Cardiac muscle cell (in vitro differentiated cells and primary cell): Measurements from ENCODE around the gene TMEM59. TPM values are rescaled to one million over a fixed set of nuclear protein-coding genes. Genes with fewer than 3 reads are reported as not detected.
"Not testable (repeated sequence)": the region's sequence is repeated elsewhere in the genome, so short reads cannot be mapped to it uniquely, and the experiment has no call there.

Source experiments
- DNase-seq, 2 donors: peaks; one replicate each; pipeline versions ENCODE4 v3.0.0 to v3.0.0-alpha.2; 2010 to 2017; ENCODE audit warnings: low read depth in 1 of 2, low spot score in 1 of 2
- H3K27ac ChIP-seq: fragments of 200-600 bp; sonication (generic); 2 replicates; pipeline ENCODE4 v1.5.1; 2016
- H3K27me3 ChIP-seq: fragments of 200-600 bp; sonication (generic); 2 replicates; pipeline ENCODE4 v1.6.0; 2016; ENCODE audit warnings: control low read depth
- H3K36me3 ChIP-seq: fragments of 200-600 bp; sonication (generic); 2 replicates; pipeline ENCODE4 v1.5.1; 2016; ENCODE audit warnings: control low read depth
- H3K4me1 ChIP-seq: fragments of 200-600 bp; sonication (generic); 2 replicates; pipeline ENCODE4 v1.8.1; 2017; ENCODE audit warnings: low read depth, mild to moderate bottlenecking, mixed run types
- H3K4me3 ChIP-seq: fragments of 200-600 bp; sonication (generic); 2 replicates; pipeline ENCODE4 v1.5.1; 2016; ENCODE audit warnings: mild to moderate bottlenecking
- H3K9me3 ChIP-seq: fragments of 200-600 bp; sonication (generic); 2 replicates; pipeline ENCODE4 v1.5.1; 2017; ENCODE audit warnings: low read depth, mild to moderate bottlenecking, control low read depth
- CTCF ChIP-seq: IDR thresholded peaks from 2 replicates; pipeline ENCODE4 v1.5.1; 2012; ENCODE audit warnings: low read depth, mild to moderate bottlenecking, low read length
- polyA plus RNA-seq: library from polyadenylated mRNA; unstranded; fragments of >200 nt; fragmentation: Nextera tagmentation; extraction: Ambion mirVana; gene quantifications from 2 replicates; pipeline ENCODE4 v1.2.1, GENCODE V29; 2016
- total RNA-seq: library from RNA; depleted of rRNA; stranded (reverse); fragments of >200 nt; gene quantifications from 2 replicates; pipeline ENCODE4 v1.2.3, GENCODE V29; 2016

TMEM59 gene
- total and polyA plus RNA-seq, 2 experiments from 2014 or later, result 73.1 to 350 TPM

GRCh38 chr1:54051933-54052430 lies 1.0 kb downstream of the TMEM59 start:
- Histone ChIP-seq H3K27ac (peak overlapping the region; percentile 94), H3K27me3 (no peaks in the 10 kb centered on the region), H3K4me3 (peak overlapping the region; percentile 81), H3K36me3 (no peaks in the 10 kb centered on the region), H3K9me3 (no peaks in the 10 kb centered on the region), H3K4me1 (peaks cover 14% of the 10 kb centered on the region)
- TF ChIP-seq CTCF, result no peak
- peak in 1 of 2 donors; percentile 15 for DNase-seq

DNA sequence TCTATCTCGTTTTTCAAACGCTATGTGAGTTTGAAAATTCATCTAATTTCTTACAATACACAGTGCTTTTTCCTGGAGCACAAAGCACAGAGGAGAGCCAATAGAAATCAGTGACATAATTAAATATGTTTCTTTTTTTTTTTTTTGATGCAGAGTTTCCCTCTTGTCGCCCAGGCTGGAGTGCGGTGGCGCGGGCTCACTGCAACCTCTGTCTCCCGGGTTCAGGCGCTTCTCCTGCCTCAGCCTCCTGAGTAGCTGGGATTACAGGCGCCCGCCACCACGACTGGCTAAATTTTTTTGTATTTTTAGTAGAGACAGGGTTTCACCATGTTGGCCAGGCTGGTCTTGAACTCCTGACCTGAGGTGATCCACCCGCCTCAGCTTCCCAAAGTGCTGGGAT lies 2.6 kb downstream of the TMEM59 start:
- not testable (repeated sequence) for H3K27ac ChIP-seq, H3K9me3 ChIP-seq, DNase-seq, H3K36me3 ChIP-seq, H3K27me3 ChIP-seq, H3K4me3 ChIP-seq
- H3K4me1 ChIP-seq, result peaks cover 14% of the 10 kb centered on the region

DNA sequence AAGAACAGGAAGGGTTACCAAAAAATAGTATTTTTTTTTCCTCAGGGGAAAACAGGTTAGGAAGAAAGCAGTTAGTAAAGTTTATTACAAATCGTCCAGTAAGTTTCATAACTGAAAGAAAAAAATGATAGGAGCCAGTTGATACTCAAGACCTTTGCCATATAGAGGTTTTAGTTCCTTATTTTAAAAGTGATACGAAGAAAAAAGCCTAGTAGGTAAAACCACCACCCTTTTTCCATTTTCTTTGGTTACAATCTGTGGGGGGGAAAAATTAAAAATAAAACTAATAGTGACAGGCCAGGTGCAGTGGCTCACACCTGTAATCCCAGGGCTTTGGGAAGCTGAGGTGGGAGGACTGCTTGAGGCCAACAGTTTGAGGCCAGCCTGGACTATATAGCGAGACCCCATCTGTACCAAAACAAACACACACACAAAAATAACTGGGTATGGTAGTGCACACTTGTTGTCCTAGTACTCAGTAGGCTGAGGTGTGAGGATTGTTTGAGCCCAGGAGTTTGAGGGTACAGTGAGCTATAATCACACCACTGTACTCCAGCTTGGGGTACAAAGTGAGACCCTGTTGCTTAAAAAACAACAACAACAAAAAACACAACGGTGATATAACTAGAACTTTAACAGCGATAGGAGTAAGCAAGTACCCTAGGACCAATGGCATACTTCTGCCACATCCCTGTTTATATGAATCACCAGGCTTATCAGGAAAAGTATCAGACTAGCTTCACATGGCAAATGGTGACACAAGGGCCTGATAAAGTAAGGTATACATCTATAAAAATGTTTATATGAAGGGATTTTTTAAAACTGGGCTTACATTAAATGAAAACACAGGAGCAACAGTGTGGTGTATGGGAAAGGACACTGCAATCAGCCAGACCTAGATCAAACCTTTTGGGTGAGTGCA lies 5.4 kb downstream of the TMEM59 start:
- no peak for DNase-seq
- Histone ChIP-seq H3K9me3 (no peaks in the 10 kb centered on the region), H3K36me3 (peaks cover 7% of the 10 kb centered on the region), H3K4me1 (peaks cover 7% of the 10 kb centered on the region), H3K27ac (no peak overlapping the region), H3K27me3 (no peaks in the 10 kb centered on the region), H3K4me3 (no peak overlapping the region)
- no peak for TF ChIP-seq CTCF

- no peak for DNase-seq
- no peak for TF ChIP-seq CTCF
These were observed 6.2 kb downstream of the TMEM59 start for GRCh38 chr1:54046671-54047383.

GRCh38 chr1:54045496-54045895 lies 7.5 kb downstream of the TMEM59 start:
- Histone ChIP-seq H3K4me3 (no peak overlapping the region), H3K27ac (no peak overlapping the region), H3K9me3 (no peaks in the 10 kb centered on the region), H3K27me3 (no peaks in the 10 kb centered on the region), H3K36me3 (peaks cover 28% of the 10 kb centered on the region), H3K4me1 (no peaks in the 10 kb centered on the region)
- TF ChIP-seq CTCF, result no peak
- DNase-seq, result no peak

More at GRCh38 chr1:54046671-54047383, 6.2 kb downstream of the TMEM59 start:
- Histone ChIP-seq H3K4me1 (peaks cover 6% of the 10 kb centered on the region), H3K4me3 (no peak overlapping the region), H3K9me3 (no peaks in the 10 kb centered on the region), H3K36me3 (peaks cover 15% of the 10 kb centered on the region), H3K27ac (no peak overlapping the region), H3K27me3 (no peaks in the 10 kb centered on the region)
